ENCODE results near the gene MLX. TPM values are rescaled to one million over a fixed set of nuclear protein-coding genes. Genes with fewer than 3 reads are reported as not detected.

The MLX gene
- total and polyA plus RNA-seq, 10 of the 15 experiments (the other 5 are each of a cell fraction or from before 2014, with no cell fraction given), result 34.4 to 65.0 (median 44.4) TPM

DNA sequence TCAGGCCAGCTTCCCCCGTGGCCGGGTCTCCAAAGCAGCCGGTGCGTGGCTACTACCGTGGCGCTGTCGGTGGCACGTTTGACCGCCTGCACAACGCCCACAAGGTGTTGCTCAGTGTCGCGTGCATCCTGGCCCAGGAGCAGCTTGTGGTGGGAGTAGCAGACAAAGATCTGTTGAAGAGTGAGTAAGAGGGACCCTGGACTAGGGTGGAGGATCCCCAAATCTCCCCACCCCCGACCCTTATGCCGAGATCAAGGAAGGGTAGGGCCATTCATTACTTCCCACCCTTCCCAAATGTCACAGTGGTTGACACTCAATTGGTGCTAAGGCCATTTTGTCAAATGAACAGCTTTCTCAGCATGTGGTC, 3.8 kb upstream of the MLX start (continued):
- TF ChIP-seq YY1 (IDR thresholded peaks at IDR 0.05; ENCODE audit: low read depth, low read length) (0 out of 2 replicates have a peak, but pooled peaks have one; percentile 9), CEBPB (IDR thresholded peaks at IDR 0.05; ENCODE audit: borderline replicate concordance in 1 of 2, low read depth in 2 of 2, low read length in 2 of 2) (no peak), ZZZ3 (IDR thresholded peaks at IDR 0.05; ENCODE audit: control insufficient read depth, insufficient read length, low read depth) (no peak), TCF7 (IDR thresholded peaks at IDR 0.05; ENCODE audit: borderline replicate concordance) (no peak), SUZ12 (IDR thresholded peaks at IDR 0.05; ENCODE audit: unreplicated experiment) (no peak), HDGF (IDR thresholded peaks at IDR 0.05) (no peak)
- TF ChIP-seq, protein P1, sequence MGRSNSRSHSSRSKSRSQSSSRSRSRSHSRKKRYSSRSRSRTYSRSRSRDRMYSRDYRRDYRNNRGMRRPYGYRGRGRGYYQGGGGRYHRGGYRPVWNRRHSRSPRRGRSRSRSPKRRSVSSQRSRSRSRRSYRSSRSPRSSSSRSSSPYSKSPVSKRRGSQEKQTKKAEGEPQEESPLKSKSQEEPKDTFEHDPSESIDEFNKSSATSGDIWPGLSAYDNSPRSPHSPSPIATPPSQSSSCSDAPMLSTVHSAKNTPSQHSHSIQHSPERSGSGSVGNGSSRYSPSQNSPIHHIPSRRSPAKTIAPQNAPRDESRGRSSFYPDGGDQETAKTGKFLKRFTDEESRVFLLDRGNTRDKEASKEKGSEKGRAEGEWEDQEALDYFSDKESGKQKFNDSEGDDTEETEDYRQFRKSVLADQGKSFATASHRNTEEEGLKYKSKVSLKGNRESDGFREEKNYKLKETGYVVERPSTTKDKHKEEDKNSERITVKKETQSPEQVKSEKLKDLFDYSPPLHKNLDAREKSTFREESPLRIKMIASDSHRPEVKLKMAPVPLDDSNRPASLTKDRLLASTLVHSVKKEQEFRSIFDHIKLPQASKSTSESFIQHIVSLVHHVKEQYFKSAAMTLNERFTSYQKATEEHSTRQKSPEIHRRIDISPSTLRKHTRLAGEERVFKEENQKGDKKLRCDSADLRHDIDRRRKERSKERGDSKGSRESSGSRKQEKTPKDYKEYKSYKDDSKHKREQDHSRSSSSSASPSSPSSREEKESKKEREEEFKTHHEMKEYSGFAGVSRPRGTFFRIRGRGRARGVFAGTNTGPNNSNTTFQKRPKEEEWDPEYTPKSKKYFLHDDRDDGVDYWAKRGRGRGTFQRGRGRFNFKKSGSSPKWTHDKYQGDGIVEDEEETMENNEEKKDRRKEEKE (IDR thresholded peaks at IDR 0.05), result no peak
- TF ChIP-seq, protein P2, sequence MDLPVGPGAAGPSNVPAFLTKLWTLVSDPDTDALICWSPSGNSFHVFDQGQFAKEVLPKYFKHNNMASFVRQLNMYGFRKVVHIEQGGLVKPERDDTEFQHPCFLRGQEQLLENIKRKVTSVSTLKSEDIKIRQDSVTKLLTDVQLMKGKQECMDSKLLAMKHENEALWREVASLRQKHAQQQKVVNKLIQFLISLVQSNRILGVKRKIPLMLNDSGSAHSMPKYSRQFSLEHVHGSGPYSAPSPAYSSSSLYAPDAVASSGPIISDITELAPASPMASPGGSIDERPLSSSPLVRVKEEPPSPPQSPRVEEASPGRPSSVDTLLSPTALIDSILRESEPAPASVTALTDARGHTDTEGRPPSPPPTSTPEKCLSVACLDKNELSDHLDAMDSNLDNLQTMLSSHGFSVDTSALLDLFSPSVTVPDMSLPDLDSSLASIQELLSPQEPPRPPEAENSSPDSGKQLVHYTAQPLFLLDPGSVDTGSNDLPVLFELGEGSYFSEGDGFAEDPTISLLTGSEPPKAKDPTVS (IDR thresholded peaks at IDR 0.05; ENCODE audit: low read depth, low read length), result no peak

DNA sequence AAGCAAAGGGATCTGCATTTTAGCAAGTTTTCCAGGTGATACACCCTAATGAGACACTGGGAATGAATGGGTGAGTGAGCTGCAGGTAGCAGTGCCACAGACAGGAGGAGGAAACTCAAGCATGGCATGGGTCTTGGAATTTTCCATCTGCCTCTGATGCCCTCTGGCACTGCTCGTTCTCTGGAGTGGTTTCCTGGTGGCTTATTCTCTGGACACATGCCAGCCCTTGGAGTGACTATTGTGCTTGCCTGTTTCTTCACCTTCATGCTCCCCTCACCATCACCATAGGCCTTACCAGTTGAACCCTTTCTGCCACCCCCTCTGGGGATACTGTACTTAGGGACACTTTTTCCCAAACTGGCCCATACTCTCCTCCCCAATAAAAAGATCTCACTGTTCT, 3.4 kb upstream of the MLX start:
- Histone ChIP-seq H2AFZ (ENCODE audit: control insufficient read depth, low read depth, low read length) (no peak overlapping the region), H3K4me3 (peak overlapping the region; percentile 76), H4K20me1 (ENCODE audit: control insufficient read depth, insufficient read depth) (no peaks in the 10 kb centered on the region), H3K4me1 (ENCODE audit: control insufficient read depth, insufficient read depth, low read length) (peaks cover 24% of the 10 kb centered on the region), H3K9me3 (replicated peaks; ENCODE audit: control insufficient read depth, insufficient read depth, low read length) (no peaks in the 10 kb centered on the region), H3K79me2 (ENCODE audit: control insufficient read depth, insufficient read depth, low read length) (peaks cover 50% of the 10 kb centered on the region), H3K9ac (ENCODE audit: control insufficient read depth, insufficient read depth, low read length) (peak overlapping the region; percentile 98), H3K27ac (ENCODE audit: control insufficient read depth, insufficient read depth) (peak overlapping the region; percentile 93; the same call in 1 of the 2 replicates), H3K36me3 (ENCODE audit: control insufficient read depth in 2 of 2, insufficient read depth in 2 of 2, low read length in 1 of 2) (peaks cover 15 to 19% of the 10 kb centered on the region in 2 experiments; a peak in 3 of 4 replicates), H3K27me3 (replicated peaks in 1 of 2; ENCODE audit: control insufficient read depth in 2 of 2, insufficient read depth in 2 of 2, low read length in 1 of 2) (no peaks in the 10 kb centered on the region), H3K4me2 (ENCODE audit: control insufficient read depth, insufficient read depth) (peak overlapping the region; percentile 100)
- 29% methylated on average over 1 of the region's 1 CpG for WGBS (ENCODE audit: insufficient coverage, insufficient replicate concordance, low lambda C conversion rate, missing lambda C conversion rate)
- intact Hi-C loops (cut with micrococcal nuclease; ENCODE audit: unreplicated experiment) (no loop called here), in situ Hi-C loops (cut with MboI) (no loop called here)
- ATAC-seq (no peak), FAIRE-seq (no peak), DNase-seq (ENCODE audit: low read depth, low spot score) (no peak)
- no TSS peak for BruUV-seq (replicated peaks)
- ChIA-PET RAD21 (ENCODE audit: unreplicated experiment) (interaction anchor here (0.6 to 1.2 kb wide), 2 partner anchors 15 to 149 kb away, joined by 3 read pairs; no protein-coding TSS in a partner anchor), CTCF (interaction anchor here (0.7 to 1.4 kb wide), 5 partner anchors 15 to 444 kb away, joined by 3 to 6 read pairs (median 4); partner anchors contain the start of gene PSMC3IP), POLR2A (interaction anchor here (1.9 kb wide), 1 partner anchor 113 kb away, joined by 4 read pairs; the partner anchor contains the start of gene PLEKHH3), SMC1A (ENCODE audit: uncharacterized antibody, unreplicated experiment) (interaction anchor here (0.6 kb wide), 1 partner anchor 450 kb away, joined by 3 read pairs; no protein-coding TSS in a partner anchor)
- TF ChIP-seq, protein P3, sequence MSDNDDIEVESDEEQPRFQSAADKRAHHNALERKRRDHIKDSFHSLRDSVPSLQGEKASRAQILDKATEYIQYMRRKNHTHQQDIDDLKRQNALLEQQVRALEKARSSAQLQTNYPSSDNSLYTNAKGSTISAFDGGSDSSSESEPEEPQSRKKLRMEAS (IDR thresholded peaks at IDR 0.05; ENCODE audit: low read depth, low read length), result no peak
- no peak for TF ChIP-seq NR2C2 (IDR thresholded peaks at IDR 0.05; ENCODE audit: borderline replicate concordance, control insufficient read depth, insufficient read length, low read depth)
- TF ChIP-seq, protein P4, sequence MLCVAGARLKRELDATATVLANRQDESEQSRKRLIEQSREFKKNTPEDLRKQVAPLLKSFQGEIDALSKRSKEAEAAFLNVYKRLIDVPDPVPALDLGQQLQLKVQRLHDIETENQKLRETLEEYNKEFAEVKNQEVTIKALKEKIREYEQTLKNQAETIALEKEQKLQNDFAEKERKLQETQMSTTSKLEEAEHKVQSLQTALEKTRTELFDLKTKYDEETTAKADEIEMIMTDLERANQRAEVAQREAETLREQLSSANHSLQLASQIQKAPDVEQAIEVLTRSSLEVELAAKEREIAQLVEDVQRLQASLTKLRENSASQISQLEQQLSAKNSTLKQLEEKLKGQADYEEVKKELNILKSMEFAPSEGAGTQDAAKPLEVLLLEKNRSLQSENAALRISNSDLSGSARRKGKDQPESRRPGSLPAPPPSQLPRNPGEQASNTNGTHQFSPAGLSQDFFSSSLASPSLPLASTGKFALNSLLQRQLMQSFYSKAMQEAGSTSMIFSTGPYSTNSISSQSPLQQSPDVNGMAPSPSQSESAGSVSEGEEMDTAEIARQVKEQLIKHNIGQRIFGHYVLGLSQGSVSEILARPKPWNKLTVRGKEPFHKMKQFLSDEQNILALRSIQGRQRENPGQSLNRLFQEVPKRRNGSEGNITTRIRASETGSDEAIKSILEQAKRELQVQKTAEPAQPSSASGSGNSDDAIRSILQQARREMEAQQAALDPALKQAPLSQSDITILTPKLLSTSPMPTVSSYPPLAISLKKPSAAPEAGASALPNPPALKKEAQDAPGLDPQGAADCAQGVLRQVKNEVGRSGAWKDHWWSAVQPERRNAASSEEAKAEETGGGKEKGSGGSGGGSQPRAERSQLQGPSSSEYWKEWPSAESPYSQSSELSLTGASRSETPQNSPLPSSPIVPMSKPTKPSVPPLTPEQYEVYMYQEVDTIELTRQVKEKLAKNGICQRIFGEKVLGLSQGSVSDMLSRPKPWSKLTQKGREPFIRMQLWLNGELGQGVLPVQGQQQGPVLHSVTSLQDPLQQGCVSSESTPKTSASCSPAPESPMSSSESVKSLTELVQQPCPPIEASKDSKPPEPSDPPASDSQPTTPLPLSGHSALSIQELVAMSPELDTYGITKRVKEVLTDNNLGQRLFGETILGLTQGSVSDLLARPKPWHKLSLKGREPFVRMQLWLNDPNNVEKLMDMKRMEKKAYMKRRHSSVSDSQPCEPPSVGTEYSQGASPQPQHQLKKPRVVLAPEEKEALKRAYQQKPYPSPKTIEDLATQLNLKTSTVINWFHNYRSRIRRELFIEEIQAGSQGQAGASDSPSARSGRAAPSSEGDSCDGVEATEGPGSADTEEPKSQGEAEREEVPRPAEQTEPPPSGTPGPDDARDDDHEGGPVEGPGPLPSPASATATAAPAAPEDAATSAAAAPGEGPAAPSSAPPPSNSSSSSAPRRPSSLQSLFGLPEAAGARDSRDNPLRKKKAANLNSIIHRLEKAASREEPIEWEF (IDR thresholded peaks at IDR 0.05; ENCODE audit: insufficient replicate concordance, low read depth, low read length), result no peak
- TF ChIP-seq SIX5 (IDR thresholded peaks at IDR 0.05; ENCODE audit: low read depth, low read length, severe bottlenecking), result no peak
- no peak for TF ChIP-seq HDAC2 (IDR thresholded peaks at IDR 0.05)
